HepG2 (cell line): Measurements from ENCODE around the gene HSPB6. TPM values are rescaled to one million over a fixed set of nuclear protein-coding genes. Genes with fewer than 3 reads are reported as not detected.
A peak's percentile ranks its signal among the peaks of the same experiment; 100 is the strongest.

Experiments used
- BHLHE40 ChIP-seq: IDR thresholded peaks from 2 replicates; pipeline ENCODE4 v1.6.1; 2011; ENCODE audit warnings: low read length, improper control_type of control experiment
- CERS6 ChIP-seq: sonication (generic); formaldehyde crosslinking; IDR thresholded peaks from 2 replicates; pipeline ENCODE4 v1.5.0; 2020; ENCODE audit warnings: missing genetic modification reagents
- CHCHD3 ChIP-seq: sonication (generic); formaldehyde crosslinking; IDR thresholded peaks from 2 replicates; pipeline ENCODE4 v1.8.0; 2022; ENCODE audit warnings: mild to moderate bottlenecking, missing genetic modification reagents, moderate library complexity
- GRHL1 ChIP-seq: sonication (generic); formaldehyde crosslinking; conservative IDR thresholded peaks from 2 replicates; pipeline ENCODE4 v1.8.0; 2022; ENCODE audit warnings: missing genetic modification reagents
- HNF1B ChIP-seq: sonication (generic); formaldehyde crosslinking; IDR thresholded peaks from 2 replicates; pipeline ENCODE4 v1.5.1; 2020; ENCODE audit warnings: mild to moderate bottlenecking, moderate library complexity, missing genetic modification reagents
- HNRNPLL ChIP-seq: fragments of 200-400 bp; formaldehyde crosslinking; IDR thresholded peaks from 2 replicates; pipeline ENCODE4 v1.6.1; 2017; ENCODE audit warnings: mild to moderate bottlenecking, low read depth, low read length; ENCODE audit not compliant: poor library complexity, severe bottlenecking
- JUNB ChIP-seq: sonication (generic); formaldehyde crosslinking; IDR thresholded peaks from 2 replicates; pipeline ENCODE4 v1.8.0; 2022; ENCODE audit warnings: missing genetic modification reagents, mild to moderate bottlenecking, borderline replicate concordance
- KAT8 ChIP-seq: IDR thresholded peaks from 2 replicates; pipeline ENCODE4 v1.6.1; 2016; ENCODE audit warnings: missing genetic modification reagents, missing compliant biosample characterization
- LCORL ChIP-seq, 2 experiments: fragments of 450-650 bp in 1 of 2; sonication (generic) in 1 of 2; formaldehyde crosslinking in 1 of 2; IDR thresholded peaks; 2 replicates each; pipeline versions ENCODE4 v1.5.0 to v1.6.1; 2017 to 2020; ENCODE audit warnings: antibody characterized with exemption in 1 of 2, missing genetic modification reagents in 1 of 2
- NAIF1 ChIP-seq: sonication (generic); formaldehyde crosslinking; IDR thresholded peaks from 2 replicates; pipeline ENCODE4 v1.5.0; 2020; ENCODE audit warnings: mild to moderate bottlenecking, missing genetic modification reagents, borderline replicate concordance
- RELA ChIP-seq: sonication (generic); formaldehyde crosslinking; IDR thresholded peaks from 2 replicates; pipeline ENCODE4 v1.4.0; 2020; ENCODE audit warnings: missing genetic modification reagents
- SRSF1 ChIP-seq: fragments of 200-400 bp; formaldehyde crosslinking; optimal IDR thresholded peaks from 2 replicates; pipeline ENCODE3; 2017; ENCODE audit warnings: mild to moderate bottlenecking, low read depth, low read length, moderate library complexity
- YEATS4 ChIP-seq: sonication (generic); formaldehyde crosslinking; IDR thresholded peaks from 2 replicates; pipeline ENCODE4 v1.4.0; 2020; ENCODE audit warnings: missing genetic modification reagents, borderline replicate concordance
- ZFYVE20 ChIP-seq: sonication (generic); formaldehyde crosslinking; IDR thresholded peaks from 2 replicates; pipeline ENCODE4 v1.8.0; 2023; ENCODE audit warnings: low read depth, mild to moderate bottlenecking, moderate library complexity, missing genetic modification reagents, borderline replicate concordance
- ZNF276 ChIP-seq: sonication (generic); formaldehyde crosslinking; IDR thresholded peaks from 2 replicates; pipeline ENCODE4 v1.4.0; 2020; ENCODE audit warnings: mild to moderate bottlenecking, low read depth, missing genetic modification reagents
- ZNF503 ChIP-seq: sonication (generic); formaldehyde crosslinking; IDR thresholded peaks from 2 replicates; pipeline ENCODE4 v1.4.0; 2020; ENCODE audit warnings: missing genetic modification reagents
- polyA plus RNA-seq, 8 experiments: library from polyadenylated mRNA; depleted of rRNA in 3 of 8; stranded (reverse) in 7 of 8; unstranded in 1 of 8; fragments of >200 nt; fragmentation: Illumina TruSeq in 4 of 8; extraction: Trizol in 4 of 8; gene quantifications; 2 replicates each; pipeline versions ENCODE4 v1.2.1 to v1.2.3, GENCODE V29; 2011 to 2016; ENCODE audit warnings: low read depth in 4 of 8, missing spikeins in 1 of 8, mixed read lengths in 1 of 8; ENCODE audit not compliant: insufficient read depth in 1 of 8
- total RNA-seq, 5 experiments: library from RNA; depleted of rRNA; stranded (reverse); fragments of >200 nt; fragmentation: Illumina TruSeq; extraction: Trizol; gene quantifications; 2 replicates each; pipeline ENCODE4 v1.2.3, GENCODE V29; 2016; ENCODE audit warnings: low read depth in 1 of 5

Gene HSPB6
- total and polyA plus RNA-seq, 2 of the 13 experiments (the other 11 are each of a cell fraction or from before 2014, with no cell fraction given): 0.18 TPM; not detected in 1

- no peak; the same call in 1 of the 2 replicates for TF ChIP-seq HNF1B (CRISPR knock-in tag)
- no peak for TF ChIP-seq CHCHD3 (CRISPR knock-in tag)
- no peak for TF ChIP-seq RELA (CRISPR knock-in tag)
- no peak for TF ChIP-seq KAT8
- TF ChIP-seq SRSF1: no peak
- TF ChIP-seq YEATS4 (CRISPR knock-in tag): peak; percentile 26; the same call in 1 of the 2 replicates
- no peak for TF ChIP-seq CERS6 (CRISPR knock-in tag)
- no peak for TF ChIP-seq HNRNPLL
- no peak for TF ChIP-seq ZNF503 (CRISPR knock-in tag)
- TF ChIP-seq LCORL (IDR thresholded peaks at IDR 0.05): no peak
- TF ChIP-seq LCORL (CRISPR knock-in tag; IDR thresholded peaks at IDR 0.05): no peak
- TF ChIP-seq NAIF1 (CRISPR knock-in tag): no peak
- TF ChIP-seq BHLHE40: no peak
- TF ChIP-seq GRHL1 (CRISPR knock-in tag): no peak
- TF ChIP-seq JUNB (CRISPR knock-in tag): no peak
- TF ChIP-seq ZFYVE20 (CRISPR knock-in tag): no peak
- TF ChIP-seq ZNF276 (CRISPR knock-in tag): 0 out of 2 replicates have a peak, but pooled peaks have one; percentile 23
Measured at GRCh38 chr19:35797663-35798062, 40.8 kb upstream of the HSPB6 start (continued).
